ENCODE data around the gene PIWIL1. TPM values are rescaled to one million over a fixed set of nuclear protein-coding genes. Genes with fewer than 3 reads are reported as not detected.

Gene PIWIL1
- total RNA-seq (2014; rRNA removed) (not detected in 2 replicates), Bru-seq, nascent RNA (percentile 3 among the genes with signal in this experiment), BruChase-seq, experiment 1, labeled RNA remaining after a 6-hour chase (not detected), BruChase-seq, experiment 2, labeled RNA remaining after a 2-hour chase (not detected)
- long read RNA-seq, result 0 reads

- intact Hi-C loops (cut with micrococcal nuclease), result no loop called here
- ATAC-seq, result no peak
- POLR2A ChIA-PET (ENCODE audit: unreplicated experiment), result no interaction called here
Observed at GRCh38 chr12:130337488-130338303, at the start of gene PIWIL1. Gene PIWIL1 (plus strand): TSS chr12:130337887. CDS start chr12:130342592, 4,705 bp downstream.

DNA sequence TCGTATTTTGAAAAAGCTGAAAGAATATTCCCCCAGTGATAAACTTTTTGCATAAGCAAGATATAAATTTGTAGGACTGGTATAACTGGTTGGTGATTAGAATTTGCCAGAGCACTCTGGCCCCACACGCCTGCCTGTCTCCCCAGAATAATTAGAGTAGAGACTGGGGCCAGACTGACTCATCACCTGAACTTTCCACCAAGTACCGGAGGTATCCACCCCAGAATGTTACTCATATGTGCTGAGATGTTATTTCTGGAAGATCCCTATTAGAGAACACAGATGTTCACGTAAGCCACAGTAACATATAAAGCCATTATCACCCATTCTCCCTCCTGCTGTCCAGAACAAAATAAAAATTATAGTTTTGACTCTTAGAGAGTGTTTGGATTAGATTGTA lies 49.5 kb upstream of the PIWIL1 start:
- Histone ChIP-seq H3K27ac (ENCODE audit: low read length) (no peak overlapping the region), H3K36me3 (ENCODE audit: low read depth, low read length) (no peaks in the 10 kb centered on the region), H3K4me2 (ENCODE audit: low read length) (no peak overlapping the region), H3K27me3 (ENCODE audit: low read length) (no peaks in the 10 kb centered on the region), H3K9me3 (ENCODE audit: low read length) (no peaks in the 10 kb centered on the region), H4K20me1 (ENCODE audit: low read length) (no peaks in the 10 kb centered on the region), H3K4me1 (ENCODE audit: insufficient read depth, low read length) (no peaks in the 10 kb centered on the region), H3K79me2 (ENCODE audit: low read length) (no peaks in the 10 kb centered on the region), H3K9ac (ENCODE audit: low read length) (no peak overlapping the region), H3K9me2 (replicated peaks; ENCODE audit: low read length) (no peaks in the 10 kb centered on the region), H2AFZ (ENCODE audit: low read length) (no peak overlapping the region), H3F3A (ENCODE audit: low read length, unreplicated experiment) (no peaks in the 10 kb centered on the region), H3K4me3 (ENCODE audit: low read length) (no peak overlapping the region)
- intact Hi-C loops (cut with micrococcal nuclease), result no loop called here
- BruUV-seq (replicated peaks), result no TSS peak
- DNase-seq (no peak), ATAC-seq (no peak)
- ChIA-PET CTCF (no interaction called here), POLR2A (ENCODE audit: unreplicated experiment) (no interaction called here)
- no peak for TF ChIP-seq EZH2 (IDR thresholded peaks at IDR 0.05; ENCODE audit: low read length, unreplicated experiment)
- no peak for TF ChIP-seq CTCF (conservative IDR thresholded peaks at IDR 0.05; ENCODE audit: low read depth, low read length)
- TF ChIP-seq EZH2phosphoT487 (IDR thresholded peaks at IDR 0.05; ENCODE audit: borderline replicate concordance, low read length), result no peak

More at GRCh38 chr12:130337488-130338303, at the start of gene PIWIL1:
- H3K36me3 ChIP-seq (ENCODE audit: low read depth, low read length), result no peaks in the 10 kb centered on the region
- H3K9ac ChIP-seq (ENCODE audit: low read length), result no peak within 1 kb of the TSS
- BruUV-seq (replicated peaks), result no TSS peak
- no peaks in the 10 kb centered on the region for H3K9me2 ChIP-seq (replicated peaks; ENCODE audit: low read length)
- no peaks in the 10 kb centered on the region for H4K20me1 ChIP-seq (ENCODE audit: low read length)
- no peak for DNase-seq
- H2AFZ ChIP-seq (ENCODE audit: low read length), result no peak within 1 kb of the TSS
- no peaks in the 10 kb centered on the region for H3K27me3 ChIP-seq (ENCODE audit: low read length)
- H3K79me2 ChIP-seq (ENCODE audit: low read length), result no peaks in the 10 kb centered on the region
- H3F3A ChIP-seq (ENCODE audit: low read length, unreplicated experiment), result no peaks in the 10 kb centered on the region
- no peaks in the 10 kb centered on the region for H3K4me1 ChIP-seq (ENCODE audit: insufficient read depth, low read length)
- no peaks in the 10 kb centered on the region for H3K9me3 ChIP-seq (ENCODE audit: low read length)
- no peak within 1 kb of the TSS for H3K4me2 ChIP-seq (ENCODE audit: low read length)
- H3K27ac ChIP-seq (ENCODE audit: low read length), result no peak within 1 kb of the TSS
- CTCF ChIA-PET, result no interaction called here
- no peak within 1 kb of the TSS for H3K4me3 ChIP-seq (ENCODE audit: low read length)
- TF ChIP-seq CTCF (conservative IDR thresholded peaks at IDR 0.05; ENCODE audit: low read depth, low read length), result no peak
- no peak for TF ChIP-seq EZH2 (IDR thresholded peaks at IDR 0.05; ENCODE audit: low read length, unreplicated experiment)
- no peak for TF ChIP-seq EZH2phosphoT487 (IDR thresholded peaks at IDR 0.05; ENCODE audit: borderline replicate concordance, low read length)

DNA sequence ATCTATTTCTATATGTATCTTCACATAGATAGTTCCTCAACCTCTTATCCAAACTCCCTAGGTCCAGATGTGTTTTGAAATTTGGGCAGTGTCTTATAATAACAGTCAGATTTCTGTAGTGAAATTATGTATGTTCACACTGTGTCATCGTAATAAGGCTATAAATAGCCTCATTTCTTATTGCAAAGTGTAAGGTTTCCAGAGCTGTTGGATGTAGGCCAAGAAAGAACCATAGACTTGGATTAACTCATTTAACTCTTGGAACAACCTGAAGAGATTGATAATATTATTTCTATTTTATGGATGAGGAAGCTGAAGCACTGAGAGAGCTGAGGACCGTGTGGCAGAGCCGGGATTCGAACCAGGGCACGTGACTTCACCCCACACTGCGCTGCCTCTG lies 49.0 kb upstream of the PIWIL1 start:
- DNase-seq (no peak), ATAC-seq (no peak)
- intact Hi-C loops (cut with micrococcal nuclease), result no loop called here
- no peak overlapping the region for H3K4me3 ChIP-seq (ENCODE audit: low read length)
- no peaks in the 10 kb centered on the region for H3K4me1 ChIP-seq (ENCODE audit: insufficient read depth, low read length)
- H3K9me2 ChIP-seq (replicated peaks; ENCODE audit: low read length), result no peaks in the 10 kb centered on the region
- no peak overlapping the region for H2AFZ ChIP-seq (ENCODE audit: low read length)
- POLR2A ChIA-PET (ENCODE audit: unreplicated experiment), result no interaction called here
- H3K9me3 ChIP-seq (ENCODE audit: low read length), result no peaks in the 10 kb centered on the region
- H3K27ac ChIP-seq (ENCODE audit: low read length), result no peak overlapping the region
- no peak overlapping the region for H3K9ac ChIP-seq (ENCODE audit: low read length)
- CTCF ChIA-PET, result no interaction called here
- BruUV-seq (replicated peaks), result no TSS peak
- H3F3A ChIP-seq (ENCODE audit: low read length, unreplicated experiment), result no peaks in the 10 kb centered on the region
- no peaks in the 10 kb centered on the region for H3K27me3 ChIP-seq (ENCODE audit: low read length)
- no peaks in the 10 kb centered on the region for H4K20me1 ChIP-seq (ENCODE audit: low read length)
- no peaks in the 10 kb centered on the region for H3K36me3 ChIP-seq (ENCODE audit: low read depth, low read length)
- no peaks in the 10 kb centered on the region for H3K79me2 ChIP-seq (ENCODE audit: low read length)
- no peak overlapping the region for H3K4me2 ChIP-seq (ENCODE audit: low read length)
- no peak for TF ChIP-seq EZH2phosphoT487 (IDR thresholded peaks at IDR 0.05; ENCODE audit: borderline replicate concordance, low read length)
- TF ChIP-seq EZH2 (IDR thresholded peaks at IDR 0.05; ENCODE audit: low read length, unreplicated experiment), result no peak
- no peak for TF ChIP-seq CTCF (conservative IDR thresholded peaks at IDR 0.05; ENCODE audit: low read depth, low read length)

All from PC-3 (cell line).